ENCODE results near the gene CXorf65. TPM values are rescaled to one million over a fixed set of nuclear protein-coding genes. Genes with fewer than 3 reads are reported as not detected.

CXorf65 gene
- not detected in 2 replicates for total RNA-seq

GRCh38 chrX:71106427-71106826 lies at the start of gene CXorf65:
Gene CXorf65, minus strand, starts transcription at chrX:71106740. Its CDS starts 184 bp downstream, at chrX:71106556.

GRCh38 chrX:71144651-71145050 lies 38.1 kb upstream of the CXorf65 start, which contains the start of gene NLGN3:
Gene NLGN3, plus strand, starts transcription at chrX:71144841. Its CDS starts 2,909 bp downstream, at chrX:71147750.

GRCh38 chrX:71118032-71118984 lies 11.8 kb upstream of the CXorf65 start, which contains the start of gene MED12:
Gene MED12, plus strand, starts transcription at chrX:71118596. Its CDS starts 159 bp downstream, at chrX:71118755.

GRCh38 chrX:71111141-71111843 lies 4.8 kb upstream of the CXorf65 start, which contains the start of gene IL2RG:
Gene IL2RG, minus strand, starts transcription at chrX:71111577. Its CDS starts 38 bp downstream, at chrX:71111539.

GRCh38 chrX:71095555-71095980 lies 11.0 kb downstream of the CXorf65 start, which contains the start of gene FOXO4:
Gene FOXO4, plus strand, starts transcription at chrX:71095851. Its CDS starts 678 bp downstream, at chrX:71096529.

GRCh38 chrX:71068044-71068918 lies 38.3 kb downstream of the CXorf65 start, which contains the start of gene SNX12:
Gene SNX12, minus strand, starts transcription at chrX:71068334. Its CDS starts 28 bp downstream, at chrX:71068306.

Other genes starting within 250 kb of the CXorf65 start
- not detected in 2 replicates for gene TEX11, start 198.0 kb downstream of the CXorf65 start, total RNA-seq
- gene SLC7A3, start 175.6 kb downstream of the CXorf65 start, total RNA-seq: not detected in 2 replicates
- gene SNX12, start 38.4 kb downstream of the CXorf65 start, total RNA-seq: 65.1 and 79.3 TPM in 2 replicates
- 4.1 and 8.1 TPM in 2 replicates for gene FOXO4, start 10.9 kb downstream of the CXorf65 start, total RNA-seq
- gene IL2RG, start 4.8 kb upstream of the CXorf65 start, total RNA-seq: not detected in 2 replicates
- gene MED12, start 11.9 kb upstream of the CXorf65 start, total RNA-seq: 29.3 and 34.3 TPM in 2 replicates
- gene NLGN3, start 38.1 kb upstream of the CXorf65 start, total RNA-seq: 0.26 and 0.95 TPM in 2 replicates
- gene GJB1, start 116.5 kb upstream of the CXorf65 start, total RNA-seq: not detected in 2 replicates
- gene ZMYM3, start 147.4 kb upstream of the CXorf65 start, total RNA-seq: 8.7 and 11.2 TPM in 2 replicates
- 383 and 436 TPM in 2 replicates for gene NONO, start 176.9 kb upstream of the CXorf65 start, total RNA-seq
- gene ITGB1BP2, start 195.0 kb upstream of the CXorf65 start, total RNA-seq: 0.43 and 0.47 TPM in 2 replicates